ES-I3 (cell line): ENCODE measurements around the gene CDH23.

ENCODE experiments used
- H3K36me3 ChIP-seq: 2 replicates; pipeline ENCODE4 v1.6.1; 2013; ENCODE audit warnings: mild to moderate bottlenecking, low read length, control low read depth, moderate library complexity; ENCODE audit not compliant: insufficient read depth
- H3K4me1 ChIP-seq: 2 replicates; pipeline ENCODE4 v1.6.1; 2013; ENCODE audit warnings: mild to moderate bottlenecking, control low read depth, low read length; ENCODE audit not compliant: insufficient read depth
- H3K9ac ChIP-seq: 2 replicates; pipeline ENCODE4 v1.6.1; 2013; ENCODE audit warnings: low read depth, mild to moderate bottlenecking, low read length, moderate library complexity
- H3K9me3 ChIP-seq: 2 replicates; pipeline ENCODE4 v1.6.1; 2013; ENCODE audit warnings: mild to moderate bottlenecking, low read length, moderate library complexity; ENCODE audit not compliant: control insufficient read depth, insufficient read depth

Gene CDH23

DNA sequence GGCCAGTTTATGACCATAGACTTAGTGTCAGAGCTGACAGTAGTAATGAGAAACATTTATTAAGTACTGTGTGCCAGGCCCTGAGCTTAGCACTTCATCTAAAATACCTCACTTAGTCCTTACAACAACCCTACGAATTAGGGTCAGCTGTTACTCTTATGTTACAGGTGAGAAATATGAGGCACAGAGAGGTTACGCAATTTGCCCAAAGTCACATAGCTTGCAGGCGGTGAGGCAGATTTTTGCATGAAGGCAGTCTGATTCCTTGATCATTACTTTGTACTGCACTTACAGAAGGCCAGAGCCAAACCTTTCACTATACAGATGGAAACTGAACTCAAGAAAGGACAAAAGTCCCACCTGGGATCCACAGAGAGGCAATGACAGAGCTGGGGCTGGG, 10.2 kb downstream of the CDH23 start:
- H3K4me1 ChIP-seq: 0 out of 2 replicates have a peak, but pooled peaks cover 7% of the 10 kb centered on the region
- no peak overlapping the region for H3K9ac ChIP-seq
- H3K9me3 ChIP-seq: no peaks in the 10 kb centered on the region; the same call in none of the 2 replicates
- H3K36me3 ChIP-seq: no peaks in the 10 kb centered on the region

DNA sequence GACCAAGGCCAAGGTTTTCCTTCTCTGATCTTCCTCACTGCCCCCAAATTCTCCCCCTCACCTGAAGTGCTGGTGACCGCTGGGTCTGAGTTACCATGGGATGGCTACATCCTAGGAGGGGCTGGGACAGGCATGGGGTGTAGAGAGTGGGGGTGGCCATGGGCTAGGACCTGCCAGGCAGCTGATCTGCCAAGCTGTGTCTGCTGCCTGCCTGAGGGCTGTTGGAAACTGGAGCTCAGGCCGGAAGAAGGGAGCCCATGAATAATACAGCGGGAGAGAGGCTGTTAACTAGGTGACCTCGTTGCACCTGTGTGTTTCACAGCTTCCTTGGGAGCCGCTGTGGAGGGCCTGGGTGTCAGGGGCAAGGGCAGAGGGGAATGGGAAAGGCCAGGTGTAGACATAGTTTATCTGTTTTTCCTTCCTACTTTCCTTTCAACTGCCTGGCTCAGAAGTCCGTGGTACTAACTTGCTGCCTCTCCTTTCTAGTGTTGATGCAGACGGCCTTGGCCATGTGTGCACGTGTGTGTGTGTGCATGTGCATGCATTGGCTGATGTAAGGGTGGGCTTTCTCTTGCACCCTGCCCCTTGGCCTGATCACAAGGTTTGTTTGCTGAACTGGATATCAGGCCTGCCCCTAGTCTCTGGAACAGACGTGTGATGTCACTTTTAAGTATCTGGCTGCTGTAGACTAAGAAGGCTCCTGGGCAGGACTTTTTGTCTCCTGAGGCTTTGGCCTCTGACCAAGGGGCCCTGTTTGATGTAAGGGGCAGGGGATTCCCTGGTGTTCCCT, 11.9 kb downstream of the CDH23 start:
- no peaks in the 10 kb centered on the region for H3K36me3 ChIP-seq
- 0 out of 2 replicates have a peak, but pooled peaks cover 7% of the 10 kb centered on the region for H3K4me1 ChIP-seq
- H3K9me3 ChIP-seq: no peaks in the 10 kb centered on the region; the same call in none of the 2 replicates
- no peak overlapping the region for H3K9ac ChIP-seq

DNA sequence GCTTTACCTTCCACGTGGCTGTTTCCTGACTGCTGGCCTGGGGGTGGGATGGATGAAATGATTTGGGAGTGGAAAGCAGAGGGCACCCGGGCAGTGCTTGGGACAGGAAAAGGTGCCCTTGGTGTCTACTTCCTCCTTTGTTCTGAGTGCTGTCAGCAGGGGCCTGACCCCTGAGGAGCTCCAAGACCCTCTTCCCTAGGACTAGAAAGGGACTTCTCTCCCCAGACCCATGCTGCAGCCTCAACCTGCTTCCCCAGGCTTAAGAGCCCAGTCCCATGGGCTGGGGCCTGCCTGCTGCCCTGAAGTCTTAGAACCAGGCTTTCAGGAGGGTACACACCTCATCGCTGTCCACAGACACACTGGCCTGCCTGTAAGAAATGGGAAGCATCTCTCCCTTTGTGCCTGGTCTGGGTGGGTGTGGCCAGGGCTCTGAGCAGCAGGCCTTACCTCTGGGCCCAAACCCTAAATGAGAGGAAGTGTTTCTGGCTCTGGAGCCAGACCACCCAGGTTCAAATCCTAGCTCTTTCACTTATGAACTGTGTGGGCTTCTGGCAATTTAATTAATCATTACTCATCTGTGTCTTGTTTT, 12.9 kb downstream of the CDH23 start:
- no peaks in the 10 kb centered on the region for H3K36me3 ChIP-seq
- H3K9ac ChIP-seq: no peak overlapping the region
- H3K4me1 ChIP-seq: 0 out of 2 replicates have a peak, but pooled peaks cover 7% of the 10 kb centered on the region
- H3K9me3 ChIP-seq: no peaks in the 10 kb centered on the region; the same call in none of the 2 replicates

DNA sequence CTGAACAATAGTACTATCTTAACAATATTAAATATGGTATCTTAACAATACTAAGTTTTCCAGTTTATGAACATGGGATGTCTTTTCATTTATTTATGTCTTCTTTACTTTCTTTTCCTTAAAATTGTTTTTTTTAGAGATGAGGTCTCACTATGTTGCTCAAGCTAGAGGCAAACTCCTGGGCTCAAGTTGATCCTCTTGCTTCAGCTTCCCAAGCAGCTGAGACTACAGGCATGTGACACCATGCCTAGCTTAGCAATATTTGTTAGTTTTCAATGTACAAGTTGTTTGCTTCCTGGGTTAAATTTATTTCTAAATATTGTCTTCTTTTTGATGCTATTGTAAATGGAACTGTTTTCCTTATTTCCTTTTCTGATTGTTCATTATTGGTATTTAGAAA, 16.9 kb downstream of the CDH23 start:
- H3K36me3 ChIP-seq: no peaks in the 10 kb centered on the region
- no peak overlapping the region for H3K9ac ChIP-seq
- 0 out of 2 replicates have a peak, but pooled peaks cover 7% of the 10 kb centered on the region for H3K4me1 ChIP-seq

DNA sequence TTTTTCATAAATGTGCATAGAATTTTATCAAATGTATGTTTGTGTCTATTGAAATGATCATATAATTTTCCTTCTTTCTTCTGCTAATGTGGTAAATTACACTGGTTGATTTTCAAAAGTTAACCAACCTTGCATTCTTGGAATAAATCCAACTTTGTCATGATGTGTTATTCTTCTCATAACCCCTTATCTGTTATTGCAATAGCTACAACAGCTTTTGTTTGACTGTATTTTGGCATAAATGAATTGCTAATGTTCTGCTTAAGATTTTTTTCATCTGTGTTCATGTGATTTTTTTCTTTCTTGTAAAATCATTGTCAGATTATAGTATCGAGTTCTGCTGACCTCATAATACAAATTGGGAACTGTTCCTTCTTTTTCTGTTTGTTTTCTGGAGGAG, 17.6 kb downstream of the CDH23 start:
- Histone ChIP-seq H3K36me3 (no peaks in the 10 kb centered on the region), H3K9me3 (no peaks in the 10 kb centered on the region; the same call in none of the 2 replicates), H3K4me1 (0 out of 2 replicates have a peak, but pooled peaks cover 4% of the 10 kb centered on the region), H3K9ac (no peak overlapping the region)

More for the DNA sequence above, 16.9 kb downstream of the CDH23 start:
- no peaks in the 10 kb centered on the region; the same call in none of the 2 replicates for H3K9me3 ChIP-seq

DNA sequence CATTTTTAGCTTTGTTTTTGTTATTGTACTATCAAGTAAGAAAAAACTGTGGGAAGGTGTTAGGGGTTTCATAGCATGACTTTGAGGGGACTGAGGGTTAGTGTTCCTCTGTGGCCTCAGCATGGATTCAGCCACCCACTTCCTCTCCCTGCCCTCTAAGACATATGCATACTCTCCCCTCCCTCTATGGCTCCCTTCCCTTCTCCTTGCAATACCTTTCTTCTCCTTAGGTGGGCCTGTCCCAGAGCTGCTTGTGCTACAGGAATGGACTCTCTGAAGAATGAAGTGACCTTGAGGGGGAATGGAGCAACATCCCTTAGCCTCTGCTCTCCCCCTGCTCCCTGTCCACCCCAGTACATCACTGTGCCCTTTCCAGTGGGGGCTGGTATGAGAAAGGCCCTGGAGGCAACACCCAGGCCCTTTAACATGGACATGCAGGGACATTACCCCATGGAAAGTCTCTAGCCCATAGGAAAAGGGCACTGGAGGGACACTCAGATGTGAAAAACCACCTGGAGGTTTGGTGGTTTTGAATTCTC, 22.4 kb downstream of the CDH23 start:
- Histone ChIP-seq H3K9me3 (no peaks in the 10 kb centered on the region), H3K36me3 (no peaks in the 10 kb centered on the region), H3K9ac (no peak overlapping the region), H3K4me1 (no peaks in the 10 kb centered on the region)

DNA sequence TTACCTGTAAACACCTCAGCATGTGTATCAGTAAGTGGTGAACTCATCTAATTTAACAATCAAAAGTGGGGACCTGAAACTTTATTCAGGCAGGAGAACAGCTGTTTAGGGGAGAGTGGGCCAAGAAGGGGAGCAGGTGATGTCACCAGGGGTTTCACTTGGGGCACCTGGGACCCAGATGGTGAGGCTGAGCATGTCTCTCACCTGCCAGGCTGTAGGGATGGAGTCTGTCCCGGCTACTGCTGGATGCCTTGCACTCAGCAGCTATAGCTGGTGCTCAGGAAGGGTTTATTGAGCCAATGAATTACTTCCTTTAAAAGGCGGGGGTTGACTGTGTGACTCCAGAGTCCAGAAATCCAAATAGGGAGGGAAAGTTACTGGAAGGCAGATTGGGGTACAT, 23.0 kb downstream of the CDH23 start:
- Histone ChIP-seq H3K9ac (no peak overlapping the region), H3K4me1 (no peaks in the 10 kb centered on the region), H3K36me3 (no peaks in the 10 kb centered on the region), H3K9me3 (no peaks in the 10 kb centered on the region)

DNA sequence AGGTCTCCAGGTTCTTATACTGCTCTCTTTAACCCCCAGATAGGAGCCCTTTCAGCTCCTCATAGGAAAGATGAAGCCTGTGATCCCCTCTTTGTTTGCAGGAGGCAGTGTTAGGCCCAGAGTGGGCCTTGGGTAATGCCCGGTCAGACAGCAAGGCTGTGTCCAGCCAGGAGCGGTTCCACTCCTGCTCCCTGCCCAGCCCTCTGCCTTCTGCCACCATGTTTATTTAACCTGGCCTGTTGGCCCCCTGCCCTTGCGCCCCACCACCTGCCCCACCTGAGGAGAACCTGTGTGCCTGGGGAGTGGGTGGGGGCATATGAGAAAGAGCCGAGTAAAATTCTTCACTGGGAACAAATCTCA, 24.3 kb downstream of the CDH23 start:
- no peaks in the 10 kb centered on the region for H3K9me3 ChIP-seq
- no peaks in the 10 kb centered on the region for H3K4me1 ChIP-seq
- no peak overlapping the region for H3K9ac ChIP-seq
- no peaks in the 10 kb centered on the region for H3K36me3 ChIP-seq

DNA sequence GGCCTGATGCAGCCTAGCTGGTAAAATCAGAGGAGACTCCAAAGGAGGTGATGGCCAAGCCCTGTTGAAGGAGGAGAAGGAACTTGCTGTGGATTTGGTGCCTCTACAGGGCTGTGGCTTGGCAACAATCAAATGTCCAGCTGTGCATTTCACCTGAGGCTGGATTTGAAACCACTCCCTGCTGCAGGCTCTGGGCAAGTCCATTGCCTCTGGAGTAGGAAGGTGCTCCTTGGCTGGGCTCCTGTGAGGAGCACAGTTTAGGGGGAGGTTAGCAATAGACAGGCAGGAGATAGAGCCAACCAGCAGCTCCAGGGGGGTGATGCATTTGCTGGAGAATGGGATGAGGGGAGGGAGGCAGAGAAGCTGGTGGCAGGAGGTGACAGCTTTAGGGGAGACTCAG, 26.5 kb downstream of the CDH23 start:
- H3K9me3 ChIP-seq: no peaks in the 10 kb centered on the region
- H3K36me3 ChIP-seq: no peaks in the 10 kb centered on the region
- no peaks in the 10 kb centered on the region for H3K4me1 ChIP-seq
- no peak overlapping the region for H3K9ac ChIP-seq

DNA sequence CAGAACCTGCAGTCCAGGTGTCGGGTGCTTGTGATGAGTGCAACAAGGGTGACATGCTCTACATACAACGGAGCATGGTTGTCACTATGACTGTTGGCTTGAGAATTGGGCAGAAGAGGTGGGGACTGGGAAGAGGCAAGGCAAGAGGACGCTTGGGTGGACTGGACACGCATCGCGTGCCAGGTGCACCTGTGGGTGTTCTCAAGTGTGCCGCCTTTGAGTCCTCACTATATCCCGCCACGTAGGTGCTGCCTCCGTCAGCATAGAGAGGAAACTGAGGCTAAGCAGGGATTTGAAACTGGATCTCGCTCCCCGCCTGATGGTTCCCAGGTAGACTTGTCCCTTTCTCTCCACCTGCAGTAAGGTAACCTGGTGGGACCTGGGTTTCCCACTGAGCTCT, 27.2 kb downstream of the CDH23 start:
- no peaks in the 10 kb centered on the region for H3K4me1 ChIP-seq
- no peak overlapping the region for H3K9ac ChIP-seq
- H3K36me3 ChIP-seq: no peaks in the 10 kb centered on the region
- H3K9me3 ChIP-seq: no peaks in the 10 kb centered on the region

DNA sequence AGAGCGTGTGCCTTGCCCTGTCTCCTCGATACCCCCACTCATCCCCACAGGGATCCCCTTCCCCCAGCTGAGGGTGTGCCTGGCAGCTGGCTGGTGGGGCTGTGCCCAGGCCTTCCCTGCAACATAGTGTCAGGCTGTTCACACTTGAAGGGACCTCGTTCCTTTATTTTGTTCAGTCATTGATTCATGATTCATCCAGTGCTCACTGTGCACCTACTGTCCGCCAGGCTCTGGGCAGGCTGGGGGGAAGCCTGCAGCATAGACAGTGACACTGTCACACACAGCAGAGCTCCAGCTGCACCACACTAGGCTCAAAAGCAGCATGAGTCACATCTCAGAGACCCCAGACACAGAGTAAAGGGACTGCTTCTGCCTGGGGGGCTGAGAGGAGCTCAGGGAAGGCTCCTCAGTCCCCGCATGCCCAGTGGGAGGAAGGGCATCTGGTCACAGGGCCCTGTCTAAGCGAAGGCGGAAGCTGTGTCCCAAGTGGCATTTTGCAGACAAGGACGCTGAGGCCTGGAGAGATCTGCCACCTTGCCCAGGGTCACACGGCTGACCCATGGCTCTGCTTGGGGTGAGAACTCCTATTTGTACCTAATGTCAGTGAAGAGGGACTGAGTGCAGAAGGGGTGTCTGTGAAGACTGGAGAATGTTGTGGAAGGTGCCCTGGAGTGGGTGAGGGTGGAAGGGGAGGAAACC, 27.9 kb downstream of the CDH23 start:
- no peaks in the 10 kb centered on the region for H3K36me3 ChIP-seq
- no peak overlapping the region for H3K9ac ChIP-seq
- H3K9me3 ChIP-seq: no peaks in the 10 kb centered on the region
- H3K4me1 ChIP-seq: no peaks in the 10 kb centered on the region

DNA sequence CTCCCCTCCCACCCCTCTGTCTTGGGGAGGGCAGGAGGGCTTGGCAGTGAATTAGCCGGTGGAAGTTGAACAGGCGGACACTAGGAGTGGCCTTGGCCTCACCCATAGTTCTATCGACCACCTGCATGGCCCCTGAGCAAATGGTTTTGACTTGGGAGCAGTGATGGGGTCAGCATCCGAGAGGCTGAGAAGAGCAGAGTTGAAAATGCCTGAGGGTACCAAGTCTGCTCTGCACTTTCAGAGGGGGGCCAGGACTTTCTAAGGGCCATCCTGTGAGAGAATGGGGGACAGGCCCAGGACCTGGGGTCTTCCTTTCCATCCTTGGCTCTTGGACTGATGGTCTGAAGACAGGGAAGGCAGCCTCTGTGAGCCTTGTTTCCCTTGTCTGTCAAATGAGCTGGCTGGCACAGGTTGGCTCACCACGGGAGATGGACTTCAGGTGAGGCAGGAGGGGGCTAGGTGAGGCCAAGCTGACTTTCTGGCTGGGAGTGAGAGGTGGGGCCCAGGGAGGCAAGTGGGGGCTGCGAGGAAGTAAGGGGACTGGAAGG, 29.4 kb downstream of the CDH23 start:
- Histone ChIP-seq H3K36me3 (no peaks in the 10 kb centered on the region), H3K9ac (no peak overlapping the region), H3K9me3 (no peaks in the 10 kb centered on the region), H3K4me1 (no peaks in the 10 kb centered on the region)

DNA sequence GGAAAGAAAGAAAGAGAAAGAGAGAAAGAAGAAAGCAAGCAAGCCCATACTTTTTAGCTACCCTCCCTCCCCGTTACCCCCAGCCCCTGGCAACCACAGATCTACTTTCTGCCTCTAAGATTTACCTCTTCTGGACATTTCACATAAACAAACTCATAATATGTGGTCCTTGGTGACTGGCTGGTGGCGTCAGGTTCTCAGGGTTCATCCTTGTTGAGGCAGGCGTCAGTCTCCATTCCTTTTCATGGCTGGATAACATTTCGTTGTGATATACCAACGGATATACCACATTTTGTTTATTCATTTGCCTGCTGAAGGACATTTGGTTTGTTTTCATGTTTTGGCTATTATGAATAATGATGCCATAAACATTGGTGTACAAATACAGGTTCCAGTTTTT, 30.5 kb downstream of the CDH23 start:
- Histone ChIP-seq H3K36me3 (no peaks in the 10 kb centered on the region), H3K4me1 (no peaks in the 10 kb centered on the region), H3K9me3 (no peaks in the 10 kb centered on the region), H3K9ac (no peak overlapping the region)

DNA sequence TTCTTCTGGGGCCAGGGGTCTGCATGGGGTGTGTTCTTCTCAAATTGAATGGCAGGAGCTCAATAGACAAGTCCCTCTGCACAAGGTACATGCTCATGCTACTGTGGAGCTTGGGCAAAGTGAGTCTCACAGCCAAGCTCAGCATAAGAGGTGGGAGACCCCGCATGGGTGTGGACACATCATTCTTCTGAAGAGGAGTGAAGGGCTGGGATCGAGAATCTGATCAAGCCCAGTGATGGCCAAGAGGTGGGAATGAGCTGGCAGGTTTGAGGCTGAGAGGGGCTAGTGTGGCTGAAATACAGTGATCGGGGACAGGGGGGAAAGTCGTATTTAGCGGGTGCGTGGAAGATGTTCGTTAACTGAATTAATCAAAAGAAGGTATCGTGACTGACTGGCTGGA, 32.6 kb downstream of the CDH23 start:
- Histone ChIP-seq H3K4me1 (no peaks in the 10 kb centered on the region), H3K9me3 (no peaks in the 10 kb centered on the region), H3K9ac (no peak overlapping the region), H3K36me3 (no peaks in the 10 kb centered on the region)
